Caco-2 (cell line): ENCODE measurements around the gene IGSF3. TPM values are rescaled to one million over a fixed set of nuclear protein-coding genes. Genes with fewer than 3 reads are reported as not detected.
"Not testable (repeated sequence)": the region's sequence is repeated elsewhere in the genome, so short reads cannot be mapped to it uniquely, and the experiment has no call there.

Experiments used
- BruUV-seq: library from RNA; stranded (reverse); fragments of 400-500 nt; replicated peaks from 2 replicates; lab custom pipeline; 2021; lab: Mats Ljungman, UMichigan
- CTCF ChIA-PET: fragments of 300-600 bp; sonication (Branson Sonifier 250); formaldehyde crosslinking; loops from one replicate; lab custom pipeline; 2022; ENCODE audit warnings: antibody characterized with exemption; lab: Charles Lee
- POLR2A ChIA-PET: fragments of 300-600 bp; sonication (Branson Sonifier 250); formaldehyde crosslinking; loops from one replicate; lab custom pipeline; 2022; ENCODE audit warnings: antibody characterized with exemption; lab: Charles Lee
- DNase-seq, 2 experiments: peaks; one replicate each; pipeline versions ENCODE4 v3.0.0 to v3.0.0-alpha.2; 2020 to 2022
- H3K27me3 ChIP-seq: replicated peaks from 2 replicates; pipeline ENCODE4 v1.6.0; 2011; ENCODE audit warnings: low read length; ENCODE audit not compliant: control insufficient read depth, insufficient read depth
- H3K36me3 ChIP-seq: 2 replicates; pipeline ENCODE4 v1.5.1; 2011; ENCODE audit warnings: low read length; ENCODE audit not compliant: control insufficient read depth, insufficient read depth
- H3K4me1 ChIP-seq: fragments of 250-450 bp; sonication (Bioruptor Pico); 2 replicates; pipeline ENCODE4 v1.5.1; 2020; ENCODE audit warnings: mild to moderate bottlenecking
- H3K4me3 ChIP-seq: 2 replicates; pipeline ENCODE4 v1.5.1; 2011; ENCODE audit warnings: low read depth, mild to moderate bottlenecking, control low read depth, low read length
- H3K9me3 ChIP-seq: fragments of 250-450 bp; sonication (Bioruptor Pico); 2 replicates; pipeline ENCODE4 v1.5.1; 2020; ENCODE audit warnings: mild to moderate bottlenecking, moderate library complexity
- H3K27ac Mint-ChIP-seq: one replicate; pipeline ENCODE4 v1.8.0; 2022; ENCODE audit warnings: mixed read lengths; ENCODE audit not compliant: unreplicated experiment
- H3K27me3 Mint-ChIP-seq: one replicate; pipeline ENCODE4 v1.8.0; 2022; ENCODE audit warnings: mixed read lengths; ENCODE audit not compliant: insufficient read depth, unreplicated experiment
- H3K36me3 Mint-ChIP-seq: one replicate; pipeline ENCODE4 v1.8.0; 2022; ENCODE audit warnings: mild to moderate bottlenecking, mixed read lengths; ENCODE audit not compliant: insufficient read depth, unreplicated experiment
- H3K4me1 Mint-ChIP-seq: one replicate; pipeline ENCODE4 v1.8.0; 2022; ENCODE audit warnings: low read depth, mixed read lengths; ENCODE audit not compliant: unreplicated experiment
- H3K4me3 Mint-ChIP-seq: one replicate; pipeline ENCODE4 v1.8.0; 2022; ENCODE audit warnings: mild to moderate bottlenecking, moderate library complexity, mixed read lengths; ENCODE audit not compliant: unreplicated experiment
- H3K9me3 Mint-ChIP-seq: one replicate; pipeline ENCODE4 v1.8.0; 2022; ENCODE audit warnings: mixed read lengths; ENCODE audit not compliant: unreplicated experiment
- intact Hi-C: fragments of 100-400 bp; cut with micrococcal nuclease; formaldehyde crosslinking; loops from one replicate; pipeline ENCODE4 v1.10.0; 2022; ENCODE audit not compliant: unreplicated experiment
- total RNA-seq: library from RNA; stranded (reverse); gene quantifications from 2 replicates; pipeline ENCODE4 v1.2.3, GENCODE V29; 2022
- TF ChIP-seq, protein P1 (sequence below), 2 experiments: fragments of 200-600 bp in 1 of 2; IDR thresholded peaks; 1 replicate in 1 of 2; 2 replicates in 1 of 2; pipeline versions ENCODE4 v1.5.1 to v1.8.0; 2011 to 2022; ENCODE audit warnings: antibody characterized with exemption in 1 of 2, control low read depth in 1 of 2, inconsistent platforms in 1 of 2, low read depth in 1 of 2, low read length in 1 of 2, mild to moderate bottlenecking in 1 of 2, moderate library complexity in 1 of 2; ENCODE audit not compliant: insufficient read depth in 1 of 2, severe bottlenecking in 1 of 2, unreplicated experiment in 1 of 2

IGSF3 gene
- total RNA-seq, 1 experiment from 2014 or later, result 24.0 TPM

DNA sequence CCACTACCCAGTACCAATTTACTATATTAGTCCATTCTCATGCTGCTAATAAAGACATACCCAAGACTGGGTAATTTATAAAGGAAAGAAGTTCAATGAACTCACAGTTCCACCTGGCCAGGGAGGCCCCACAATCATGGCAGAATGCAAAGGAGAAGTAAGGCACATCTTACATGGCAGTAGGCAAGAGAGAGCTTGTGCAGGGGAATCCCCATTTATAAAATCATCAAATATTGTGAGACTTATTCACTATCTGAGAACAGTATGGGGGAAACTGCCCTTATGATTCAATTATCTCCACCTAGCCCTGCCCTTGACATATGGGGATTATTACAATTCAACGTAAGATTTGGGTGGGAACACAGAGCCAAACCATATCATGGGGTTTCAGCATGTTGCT, 103.1 kb downstream of the IGSF3 start:
- H3K36me3 Mint-ChIP-seq, result peaks cover 6% of the 10 kb centered on the region
- H3K9me3 Mint-ChIP-seq, result peaks cover 25% of the 10 kb centered on the region
- H3K36me3 ChIP-seq, result no peaks in the 10 kb centered on the region
- CTCF ChIA-PET, result no interaction called here
- DNase-seq, result no peak
- no peaks in the 10 kb centered on the region for H3K27me3 ChIP-seq
- no peaks in the 10 kb centered on the region for H3K27me3 Mint-ChIP-seq
- no peak overlapping the region for H3K4me3 ChIP-seq
- no TSS peak for BruUV-seq
- POLR2A ChIA-PET, result no interaction called here
- no peaks in the 10 kb centered on the region for H3K4me1 Mint-ChIP-seq
- no peak overlapping the region for H3K4me3 Mint-ChIP-seq
- no peak overlapping the region for H3K27ac Mint-ChIP-seq
- H3K4me1 ChIP-seq, result no peaks in the 10 kb centered on the region
- TF ChIP-seq, protein P1, sequence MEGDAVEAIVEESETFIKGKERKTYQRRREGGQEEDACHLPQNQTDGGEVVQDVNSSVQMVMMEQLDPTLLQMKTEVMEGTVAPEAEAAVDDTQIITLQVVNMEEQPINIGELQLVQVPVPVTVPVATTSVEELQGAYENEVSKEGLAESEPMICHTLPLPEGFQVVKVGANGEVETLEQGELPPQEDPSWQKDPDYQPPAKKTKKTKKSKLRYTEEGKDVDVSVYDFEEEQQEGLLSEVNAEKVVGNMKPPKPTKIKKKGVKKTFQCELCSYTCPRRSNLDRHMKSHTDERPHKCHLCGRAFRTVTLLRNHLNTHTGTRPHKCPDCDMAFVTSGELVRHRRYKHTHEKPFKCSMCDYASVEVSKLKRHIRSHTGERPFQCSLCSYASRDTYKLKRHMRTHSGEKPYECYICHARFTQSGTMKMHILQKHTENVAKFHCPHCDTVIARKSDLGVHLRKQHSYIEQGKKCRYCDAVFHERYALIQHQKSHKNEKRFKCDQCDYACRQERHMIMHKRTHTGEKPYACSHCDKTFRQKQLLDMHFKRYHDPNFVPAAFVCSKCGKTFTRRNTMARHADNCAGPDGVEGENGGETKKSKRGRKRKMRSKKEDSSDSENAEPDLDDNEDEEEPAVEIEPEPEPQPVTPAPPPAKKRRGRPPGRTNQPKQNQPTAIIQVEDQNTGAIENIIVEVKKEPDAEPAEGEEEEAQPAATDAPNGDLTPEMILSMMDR (IDR thresholded peaks at IDR 0.05; ENCODE audit: insufficient read depth in 1 of 2, low read depth in 1 of 2, low read length in 1 of 2, severe bottlenecking in 1 of 2, unreplicated experiment in 1 of 2), result no peak
- intact Hi-C loops, result no loop called here
- H3K9me3 ChIP-seq, result no peaks in the 10 kb centered on the region

DNA sequence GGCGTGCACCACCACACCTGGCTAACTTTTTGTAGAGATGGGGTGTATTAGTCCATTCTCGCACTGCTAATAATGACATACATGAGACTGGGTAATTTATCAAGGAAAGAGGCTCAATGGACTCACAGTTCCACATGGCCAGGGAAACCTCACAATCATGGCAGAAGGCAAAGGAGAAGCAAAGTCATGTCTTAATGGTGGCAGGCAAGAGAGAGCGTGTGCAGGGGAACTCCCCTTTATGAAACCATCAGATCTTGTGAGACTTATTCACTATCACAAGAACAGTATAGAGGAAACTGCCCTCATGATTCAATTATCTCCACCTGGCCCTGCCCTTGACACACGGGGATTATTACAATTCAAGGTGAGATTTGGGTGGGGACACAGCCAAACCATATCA, 105.1 kb downstream of the IGSF3 start:
- H3K27ac Mint-ChIP-seq, DNase-seq, H3K36me3 Mint-ChIP-seq, H3K4me3 ChIP-seq, H3K4me3 Mint-ChIP-seq, POLR2A ChIA-PET, H3K27me3 ChIP-seq, H3K36me3 ChIP-seq, H3K9me3 ChIP-seq, BruUV-seq, intact Hi-C loops, H3K4me1 Mint-ChIP-seq, H3K4me1 ChIP-seq, H3K27me3 Mint-ChIP-seq, CTCF ChIA-PET: not testable (repeated sequence)
- peaks cover 25% of the 10 kb centered on the region for H3K9me3 Mint-ChIP-seq

DNA sequence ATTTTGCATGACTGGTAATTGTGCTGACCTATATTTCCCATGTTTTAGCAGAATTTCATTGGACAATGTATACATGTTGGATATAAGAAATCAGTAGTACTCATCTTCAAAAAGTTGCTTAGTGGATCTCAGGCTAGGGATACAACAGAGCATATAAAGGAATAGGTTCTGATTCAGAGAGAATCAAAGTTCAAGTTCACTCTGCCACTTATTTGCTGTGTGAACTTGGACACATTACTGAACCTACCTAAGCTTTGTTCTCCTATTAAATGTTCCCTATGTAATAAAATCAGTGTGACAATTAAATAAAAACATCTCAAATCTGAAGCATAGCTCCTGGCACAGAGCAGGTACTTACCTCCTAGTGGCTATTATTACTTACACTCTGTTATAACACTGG, 106.0 kb downstream of the IGSF3 start:
- CTCF ChIA-PET, result no interaction called here
- BruUV-seq, result no TSS peak
- Mint-ChIP-seq H3K27me3 (no peaks in the 10 kb centered on the region), H3K4me3 (no peak overlapping the region), H3K4me1 (no peaks in the 10 kb centered on the region), H3K36me3 (peaks cover 6% of the 10 kb centered on the region), H3K27ac (no peak overlapping the region), H3K9me3 (peaks cover 25% of the 10 kb centered on the region)
- no peaks in the 10 kb centered on the region for H3K36me3 ChIP-seq
- DNase-seq, result no peak
- POLR2A ChIA-PET, result no interaction called here
- no peaks in the 10 kb centered on the region for H3K27me3 ChIP-seq
- no peak overlapping the region for H3K4me3 ChIP-seq
- no peaks in the 10 kb centered on the region for H3K9me3 ChIP-seq
- H3K4me1 ChIP-seq, result no peaks in the 10 kb centered on the region
- intact Hi-C loops, result no loop called here
- TF ChIP-seq, protein P1 (IDR thresholded peaks at IDR 0.05; ENCODE audit: insufficient read depth in 1 of 2, low read depth in 1 of 2, low read length in 1 of 2, severe bottlenecking in 1 of 2, unreplicated experiment in 1 of 2), result no peak
